Endothelial cell of umbilical vein (primary cell): ENCODE data around the gene SLC4A2. TPM values are rescaled to one million over a fixed set of nuclear protein-coding genes. Genes with fewer than 3 reads are reported as not detected.

Experiments used
- Bru-seq: library from RNA; stranded (reverse); fragments of 400-500 nt; gene quantifications from one replicate; lab custom pipeline; 2021; lab: Mats Ljungman, UMichigan
- BruChase-seq, 2 experiments: library from RNA; stranded (reverse); fragments of 400-500 nt; gene quantifications; one replicate each; lab custom pipeline; 2021; lab: Mats Ljungman, UMichigan
- BruUV-seq: library from RNA; stranded (reverse); fragments of 400-500 nt; replicated peaks from 2 replicates; lab custom pipeline; 2021; lab: Mats Ljungman, UMichigan
- CTCF ChIA-PET: fragments of 300-600, 350-600 bp; sonication (Branson Sonifier 250); formaldehyde crosslinking; loops from one replicate; lab custom pipeline; 2021; ENCODE audit warnings: antibody characterized with exemption, inconsistent platforms; lab: Charles Lee
- POLR2A ChIA-PET: fragments of 300-600, 350-600 bp; sonication (Branson Sonifier 250); formaldehyde crosslinking; loops from one replicate; lab custom pipeline; 2021; ENCODE audit warnings: antibody characterized with exemption, inconsistent platforms; lab: Charles Lee
- DNase-seq: peaks from one replicate; pipeline ENCODE4 v3.0.0-alpha.2; 2011; ENCODE audit warnings: low read depth, low spot score
- FAIRE-seq: peaks from 2 replicates; lab custom pipeline; 2011; peaks lifted over from hg19 to GRCh38; lab: Jason Lieb, UNC
- H2AFZ ChIP-seq: 2 replicates; pipeline ENCODE4 v1.6.0; 2012; ENCODE audit warnings: low read depth, low read length, control low read depth, inconsistent platforms
- H3K27ac ChIP-seq: 2 replicates; pipeline ENCODE4 v1.5.1; 2011; ENCODE audit warnings: low read depth, mild to moderate bottlenecking, control low read depth, low read length, moderate library complexity; ENCODE audit not compliant: insufficient read depth
- H3K27me3 ChIP-seq, 2 experiments: 2 replicates each; pipeline versions ENCODE4 v1.6.0 to v1.6.1; 2011; ENCODE audit warnings: low read length in 2 of 2, mixed read lengths in 1 of 2; ENCODE audit not compliant: control insufficient read depth in 2 of 2, insufficient read depth in 2 of 2
- H3K36me3 ChIP-seq, 2 experiments: 2 replicates in 1 of 2; 3 replicates in 1 of 2; pipeline ENCODE4 v1.5.1; 2011; ENCODE audit warnings: low read length in 2 of 2, mild to moderate bottlenecking in 1 of 2, moderate library complexity in 1 of 2; ENCODE audit not compliant: control insufficient read depth in 2 of 2, insufficient read depth in 2 of 2; ENCODE audit errors: extremely low read depth in 1 of 2
- H3K4me1 ChIP-seq: 3 replicates; pipeline ENCODE4 v1.5.1; 2011; ENCODE audit warnings: mild to moderate bottlenecking, low read length; ENCODE audit not compliant: control insufficient read depth, insufficient read depth; ENCODE audit errors: extremely low read depth
- H3K4me2 ChIP-seq: 2 replicates; pipeline ENCODE4 v1.6.1; 2011; ENCODE audit warnings: low read length, control low read depth, mixed read lengths; ENCODE audit not compliant: insufficient read depth
- H3K4me3 ChIP-seq, 3 experiments: fragments of 200-600 bp in 1 of 3; sonication (generic), shearing (Covaris generic) in 1 of 3; replicated peaks in 1 of 3; 2 replicates each; pipeline ENCODE4 v1.5.1; 2011 to 2016; ENCODE audit warnings: control low read depth in 3 of 3, low read length in 3 of 3, mild to moderate bottlenecking in 2 of 3, inconsistent platforms in 1 of 3, low read depth in 1 of 3, moderate library complexity in 1 of 3; ENCODE audit not compliant: insufficient read depth in 1 of 3
- H3K79me2 ChIP-seq: 2 replicates; pipeline ENCODE4 v1.6.0; 2012; ENCODE audit warnings: low read length, inconsistent platforms; ENCODE audit not compliant: control insufficient read depth, insufficient read depth
- H3K9ac ChIP-seq: replicated peaks from 2 replicates; pipeline ENCODE3; 2011; ENCODE audit warnings: low read length, control low read depth; ENCODE audit not compliant: insufficient read depth; ENCODE audit errors: extremely low read depth
- H3K9me1 ChIP-seq: replicated peaks from 3 replicates; pipeline ENCODE4 v1.6.0; 2011; ENCODE audit warnings: mild to moderate bottlenecking, low read length; ENCODE audit not compliant: control insufficient read depth, insufficient read depth; ENCODE audit errors: extremely low read depth
- H3K9me3 ChIP-seq: replicated peaks from 2 replicates; pipeline ENCODE4 v1.5.1; 2012; ENCODE audit warnings: low read length, inconsistent platforms; ENCODE audit not compliant: control insufficient read depth, insufficient read depth
- H4K20me1 ChIP-seq: replicated peaks from 2 replicates; pipeline ENCODE3; 2011; ENCODE audit warnings: mild to moderate bottlenecking, low read length; ENCODE audit not compliant: control insufficient read depth, insufficient read depth; ENCODE audit errors: extremely low read depth
- EZH2 ChIP-seq: IDR thresholded peaks from 2 replicates; pipeline ENCODE4 v1.6.1; 2012; ENCODE audit warnings: borderline replicate concordance, low read depth, mild to moderate bottlenecking, moderate library complexity, low read length, inconsistent platforms; ENCODE audit not compliant: severe bottlenecking
- FOS ChIP-seq: IDR thresholded peaks from 2 replicates; pipeline ENCODE4 v1.6.1; 2011; ENCODE audit warnings: mild to moderate bottlenecking, low read length, moderate library complexity, borderline replicate concordance; ENCODE audit not compliant: insufficient read depth
- GATA2 ChIP-seq: IDR thresholded peaks from 2 replicates; pipeline ENCODE4 v1.7.0; 2011; ENCODE audit warnings: low read depth, mild to moderate bottlenecking, moderate library complexity, mixed read lengths, low read length; ENCODE audit not compliant: insufficient read length, insufficient read depth
- JUN ChIP-seq: IDR thresholded peaks from 2 replicates; pipeline ENCODE4 v1.6.1; 2011; ENCODE audit warnings: borderline replicate concordance, low read depth; ENCODE audit not compliant: insufficient read length, insufficient read depth
- MAX ChIP-seq: IDR thresholded peaks from 2 replicates; pipeline ENCODE4 v1.6.1; 2011; ENCODE audit not compliant: insufficient read depth, insufficient read length
- MYC ChIP-seq: IDR thresholded peaks from one replicate; pipeline ENCODE4 v1.6.1; 2011; ENCODE audit warnings: mild to moderate bottlenecking, low read depth, low read length
- POLR2A ChIP-seq: IDR thresholded peaks from 2 replicates; pipeline ENCODE4 v1.6.1; 2012; ENCODE audit warnings: low read depth, mild to moderate bottlenecking, control low read depth, low read length
- POLR2AphosphoS5 ChIP-seq: IDR thresholded peaks from 2 replicates; pipeline ENCODE4 v1.6.1; 2012; ENCODE audit warnings: low read depth, mild to moderate bottlenecking, control low read depth, low read length, moderate library complexity; ENCODE audit not compliant: insufficient read depth
- dilution Hi-C: fragments of 300-500 bp; cut with MboI; formaldehyde crosslinking; loops from one replicate; pipeline ENCODE4 v1.15.0; 2019; ENCODE audit warnings: low sequenced_read_pairs; ENCODE audit not compliant: extremely low pct_ligation_motif_present
- intact Hi-C: fragments of 100-400 bp; cut with micrococcal nuclease; formaldehyde crosslinking; loops from one replicate; pipeline ENCODE4 v1.10.0; 2022
- long read RNA-seq: library from polyadenylated mRNA; stranded (forward); transcript quantifications from one replicate; pipeline ENCODE4 v2.0.0, GENCODE V29; 2021
- polyA minus RNA-seq, 3 experiments: library from RNA; depleted of rRNA, polyadenylated mRNA; stranded (reverse); fragments of >200 nt; gene quantifications; 1 replicate in 1 of 3; 2 replicates in 2 of 3; pipeline ENCODE4 v1.2.3, GENCODE V29; 2011
- polyA plus RNA-seq, 4 experiments: library from polyadenylated mRNA; depleted of rRNA in 3 of 4; stranded (reverse) in 3 of 4; unstranded in 1 of 4; fragments of >200 nt; gene quantifications; 2 replicates each; pipeline versions ENCODE4 v1.2.1 to v1.2.3, GENCODE V29; 2011 to 2012; ENCODE audit warnings: missing spikeins in 1 of 4
- total RNA-seq: library from RNA; stranded (reverse); gene quantifications from 2 replicates; pipeline ENCODE4 v1.2.3, GENCODE V29; 2021
- TF ChIP-seq, protein P1 (sequence below), 2 donors: IDR thresholded peaks; 1 replicate in 1 of 2; 2 replicates in 1 of 2; pipeline ENCODE4 v1.5.1; 2011; ENCODE audit warnings: low read length in 2 of 2, mild to moderate bottlenecking in 2 of 2, moderate library complexity in 2 of 2, control low read depth in 1 of 2, inconsistent platforms in 1 of 2, low read depth in 1 of 2; ENCODE audit not compliant: insufficient read depth in 1 of 2; ENCODE audit errors: extremely low read depth in 1 of 2

Gene SLC4A2
- total RNA-seq = 172 and 187 TPM in 2 replicates
- 108 and 120 TPM in 2 replicates for polyA plus RNA-seq
- polyA plus RNA-seq (2011; cell fraction: cytosol; rRNA removed) = 61.7 and 85.5 TPM in 2 replicates
- polyA plus RNA-seq (2011; cell fraction: nucleus; rRNA removed) = 212 and 275 TPM in 2 replicates
- polyA plus RNA-seq (2012) = 88.3 and 96.7 TPM in 2 replicates
- polyA minus RNA-seq = 80.3 and 101 TPM in 2 replicates
- 86.0 TPM for polyA minus RNA-seq (2011; cell fraction: cytosol; rRNA and poly(A)+ RNA removed)
- polyA minus RNA-seq (2011; cell fraction: nucleus; rRNA and poly(A)+ RNA removed) = 66.8 and 91.7 TPM in 2 replicates
- percentile 54 among the genes with signal in this experiment for Bru-seq, nascent RNA
- BruChase-seq, experiment 1, labeled RNA remaining after a 6-hour chase = percentile 91 among the genes with signal in this experiment
- percentile 78 among the genes with signal in this experiment for BruChase-seq, experiment 2, labeled RNA remaining after a 2-hour chase
- long read RNA-seq, full-length matches to known transcripts = 119 of 270 reads
- long read RNA-seq, partial matches to known transcripts = 109 of 270 reads
- long read RNA-seq, other reads (novel, unspliced or antisense) = 42 of 270 reads

DNA sequence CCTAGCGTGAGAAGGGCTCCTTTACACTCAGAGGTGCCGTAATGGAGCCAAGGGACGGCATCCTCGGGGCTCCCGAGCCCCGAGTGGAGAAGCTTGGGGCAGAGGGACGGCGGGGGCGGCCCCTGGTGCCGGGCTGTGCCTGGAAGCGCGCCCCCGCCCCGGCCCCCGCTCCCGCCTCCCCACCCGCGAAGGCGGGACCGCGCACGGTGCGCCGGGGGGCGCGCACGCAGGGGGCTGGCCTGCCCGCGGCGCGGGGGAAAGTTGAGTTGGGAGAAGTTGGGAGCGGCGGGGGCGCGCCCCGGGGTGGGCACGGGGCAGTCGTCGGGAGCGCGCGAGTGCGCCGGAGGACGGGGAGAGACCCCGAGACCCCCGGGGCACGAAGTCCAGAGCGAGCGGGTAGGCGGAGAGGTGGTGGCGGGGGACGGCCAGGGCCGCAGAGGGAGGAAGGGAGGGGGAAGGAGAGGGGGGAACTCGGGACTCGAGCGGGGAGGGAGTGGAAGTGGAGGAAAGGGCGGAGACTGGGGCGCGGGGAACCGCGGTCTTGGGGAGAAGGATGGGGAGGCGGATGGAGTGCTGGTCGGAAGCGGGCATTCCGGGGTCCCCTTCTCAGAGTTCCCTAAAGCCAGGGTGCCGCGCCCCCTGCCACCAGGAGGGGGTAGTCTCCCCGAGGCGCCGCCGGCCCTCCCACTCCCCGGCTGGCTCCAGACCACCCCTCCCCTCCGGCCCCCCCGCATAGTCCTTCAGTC, at the start of gene SLC4A2:
Gene SLC4A2, plus strand, starts transcription at position 223 of the 746 bp plus-strand sequence. CDS start 2,399 bp downstream, outside the sequence.
- BruUV-seq = no TSS peak
- H3K27me3 ChIP-seq = no peaks in the 10 kb centered on the region
- H4K20me1 ChIP-seq = no peaks in the 10 kb centered on the region
- peaks cover 34% of the 10 kb centered on the region for H3K79me2 ChIP-seq
- peak within 1 kb of the TSS; percentile 70 for H3K9ac ChIP-seq
- H3K36me3 ChIP-seq = peaks cover 0 to 8% of the 10 kb centered on the region in 2 experiments
- CTCF ChIA-PET = interaction anchor here (0.8 to 2.8 kb wide), 9 partner anchors 12 to 97 kb away, joined by 3 to 11 read pairs (median 4); partner anchors contain the start of genes ABCB8 and FASTK
- peak within 1 kb of the TSS; percentile 80 for H3K4me2 ChIP-seq
- peaks cover 29% of the 10 kb centered on the region for H3K4me1 ChIP-seq
- H2AFZ ChIP-seq = peak within 1 kb of the TSS; percentile 53
- FAIRE-seq (peak; percentile 68), DNase-seq (peak; percentile 67)
- TF ChIP-seq, protein P1, sequence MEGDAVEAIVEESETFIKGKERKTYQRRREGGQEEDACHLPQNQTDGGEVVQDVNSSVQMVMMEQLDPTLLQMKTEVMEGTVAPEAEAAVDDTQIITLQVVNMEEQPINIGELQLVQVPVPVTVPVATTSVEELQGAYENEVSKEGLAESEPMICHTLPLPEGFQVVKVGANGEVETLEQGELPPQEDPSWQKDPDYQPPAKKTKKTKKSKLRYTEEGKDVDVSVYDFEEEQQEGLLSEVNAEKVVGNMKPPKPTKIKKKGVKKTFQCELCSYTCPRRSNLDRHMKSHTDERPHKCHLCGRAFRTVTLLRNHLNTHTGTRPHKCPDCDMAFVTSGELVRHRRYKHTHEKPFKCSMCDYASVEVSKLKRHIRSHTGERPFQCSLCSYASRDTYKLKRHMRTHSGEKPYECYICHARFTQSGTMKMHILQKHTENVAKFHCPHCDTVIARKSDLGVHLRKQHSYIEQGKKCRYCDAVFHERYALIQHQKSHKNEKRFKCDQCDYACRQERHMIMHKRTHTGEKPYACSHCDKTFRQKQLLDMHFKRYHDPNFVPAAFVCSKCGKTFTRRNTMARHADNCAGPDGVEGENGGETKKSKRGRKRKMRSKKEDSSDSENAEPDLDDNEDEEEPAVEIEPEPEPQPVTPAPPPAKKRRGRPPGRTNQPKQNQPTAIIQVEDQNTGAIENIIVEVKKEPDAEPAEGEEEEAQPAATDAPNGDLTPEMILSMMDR (IDR thresholded peaks at IDR 0.05; ENCODE audit: extremely low read depth in 1 of 2, insufficient read depth in 1 of 2, low read depth in 1 of 2, low read length in 2 of 2) = peak; percentile 27 to 74
- peak; percentile 28 for TF ChIP-seq POLR2AphosphoS5
- TF ChIP-seq GATA2 = no peak
- no peak for TF ChIP-seq FOS
- no peak for TF ChIP-seq JUN
- TF ChIP-seq POLR2A = peak; percentile 48
- no peak for TF ChIP-seq MAX
- no peak for TF ChIP-seq EZH2
- no peak for TF ChIP-seq MYC
- H3K4me3 ChIP-seq = peak within 1 kb of the TSS; percentile 66 to 83 (median 78)
- POLR2A ChIA-PET = interaction anchor here (1.5 kb wide), 1 partner anchor 20 kb away, joined by 4 read pairs; no protein-coding TSS in a partner anchor
- H3K27ac ChIP-seq = peak within 1 kb of the TSS; percentile 81
- intact Hi-C loops = loop anchor here (2.0 kb wide), 1 partner anchor 71 kb away; no protein-coding TSS in a partner anchor
- dilution Hi-C loops = no loop called here
- no peaks in the 10 kb centered on the region for H3K9me3 ChIP-seq
- no peaks in the 10 kb centered on the region for H3K9me1 ChIP-seq
